ENCODE data around the gene HOXD9. TPM values are rescaled to one million over a fixed set of nuclear protein-coding genes. Genes with fewer than 3 reads are reported as not detected.

The HOXD9 gene
- total RNA-seq, 4 donors from 2014 or later: 0.47 to 2.9 (median 1.2) TPM

DNA sequence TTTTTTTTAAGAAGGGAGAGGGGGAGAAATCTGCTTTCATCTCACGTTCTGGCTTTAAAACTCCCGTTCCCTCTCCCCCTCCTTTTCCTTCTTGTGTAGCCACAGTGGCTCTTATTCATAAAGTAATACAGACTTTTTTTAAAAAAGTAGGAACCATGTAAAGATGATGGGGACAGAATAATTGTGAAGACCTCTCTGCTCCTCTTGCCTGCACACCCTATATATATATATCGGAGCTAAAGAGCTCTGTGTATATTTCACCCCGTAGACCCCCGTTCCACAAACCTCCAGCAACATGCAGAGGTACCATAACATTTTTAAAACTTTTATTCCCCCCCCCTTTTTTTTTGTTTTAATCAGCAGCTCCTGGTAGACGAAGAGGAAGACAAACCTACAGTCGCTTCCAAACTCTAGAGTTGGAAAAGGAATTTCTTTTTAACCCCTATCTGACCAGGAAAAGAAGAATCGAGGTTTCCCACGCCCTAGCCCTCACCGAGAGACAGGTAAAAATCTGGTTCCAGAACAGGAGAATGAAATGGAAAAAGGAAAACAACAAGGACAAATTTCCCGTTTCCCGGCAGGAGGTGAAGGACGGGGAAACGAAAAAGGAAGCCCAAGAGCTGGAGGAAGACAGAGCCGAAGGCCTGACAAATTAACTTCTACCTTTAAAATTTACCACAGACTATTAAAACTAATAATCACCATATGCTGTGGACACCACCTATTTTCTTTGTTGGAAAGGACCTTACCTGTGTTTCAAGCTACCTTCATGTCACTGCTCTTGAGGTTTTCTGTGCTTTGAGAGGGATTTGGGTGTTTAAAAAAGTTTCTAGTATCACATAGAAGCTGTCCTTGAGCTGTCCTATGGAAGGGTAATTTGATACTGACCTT, 8.7 kb downstream of the HOXD9 start:
- no peak for ATAC-seq
- Histone ChIP-seq H3K36me3 (no peaks in the 10 kb centered on the region), H3K27me3 (peaks cover 100% of the 10 kb centered on the region), H3K4me3 (peak overlapping the region in 1 of 2 donors; percentile 57), H3K4me1 (peaks cover 0 to 48% (median 9%) of the 10 kb centered on the region in 3 donors), H3K9me3 (no peaks in the 10 kb centered on the region), H3K27ac (peak overlapping the region in 3 of 4 donors; percentile 68 to 84 (median 77))
- WGBS, 2 donors (ENCODE audit: low coverage in 1 of 2): 10 to 14% methylated on average over 13 to 15 of the region's 15 CpGs
- TF ChIP-seq POLR2AphosphoS5 (IDR thresholded peaks at IDR 0.05) (no peak), CTCF (IDR thresholded peaks at IDR 0.05) (no peak), POLR2A (IDR thresholded peaks at IDR 0.05) (no peak), EP300 (IDR thresholded peaks at IDR 0.05) (no peak)

GRCh38 chr2:176131848-176132158, 9.3 kb downstream of the HOXD9 start:
- Histone ChIP-seq H3K27me3 (peaks cover 100% of the 10 kb centered on the region), H3K4me1 (peaks cover 0 to 54% (median 13%) of the 10 kb centered on the region in 3 donors), H3K27ac (peak overlapping the region in 1 of 4 donors; percentile 84), H3K36me3 (no peaks in the 10 kb centered on the region), H3K4me3 (peak overlapping the region in 1 of 2 donors; percentile 57), H3K9me3 (no peaks in the 10 kb centered on the region)
- no peak for ATAC-seq
- no peak for TF ChIP-seq POLR2AphosphoS5 (IDR thresholded peaks at IDR 0.05)
- TF ChIP-seq EP300 (IDR thresholded peaks at IDR 0.05): no peak
- TF ChIP-seq CTCF (IDR thresholded peaks at IDR 0.05): no peak
- TF ChIP-seq POLR2A (IDR thresholded peaks at IDR 0.05): no peak
- 28 to 33% methylated on average over 4 of the region's 4 CpGs for WGBS, 2 donors (ENCODE audit: low coverage in 1 of 2)

DNA sequence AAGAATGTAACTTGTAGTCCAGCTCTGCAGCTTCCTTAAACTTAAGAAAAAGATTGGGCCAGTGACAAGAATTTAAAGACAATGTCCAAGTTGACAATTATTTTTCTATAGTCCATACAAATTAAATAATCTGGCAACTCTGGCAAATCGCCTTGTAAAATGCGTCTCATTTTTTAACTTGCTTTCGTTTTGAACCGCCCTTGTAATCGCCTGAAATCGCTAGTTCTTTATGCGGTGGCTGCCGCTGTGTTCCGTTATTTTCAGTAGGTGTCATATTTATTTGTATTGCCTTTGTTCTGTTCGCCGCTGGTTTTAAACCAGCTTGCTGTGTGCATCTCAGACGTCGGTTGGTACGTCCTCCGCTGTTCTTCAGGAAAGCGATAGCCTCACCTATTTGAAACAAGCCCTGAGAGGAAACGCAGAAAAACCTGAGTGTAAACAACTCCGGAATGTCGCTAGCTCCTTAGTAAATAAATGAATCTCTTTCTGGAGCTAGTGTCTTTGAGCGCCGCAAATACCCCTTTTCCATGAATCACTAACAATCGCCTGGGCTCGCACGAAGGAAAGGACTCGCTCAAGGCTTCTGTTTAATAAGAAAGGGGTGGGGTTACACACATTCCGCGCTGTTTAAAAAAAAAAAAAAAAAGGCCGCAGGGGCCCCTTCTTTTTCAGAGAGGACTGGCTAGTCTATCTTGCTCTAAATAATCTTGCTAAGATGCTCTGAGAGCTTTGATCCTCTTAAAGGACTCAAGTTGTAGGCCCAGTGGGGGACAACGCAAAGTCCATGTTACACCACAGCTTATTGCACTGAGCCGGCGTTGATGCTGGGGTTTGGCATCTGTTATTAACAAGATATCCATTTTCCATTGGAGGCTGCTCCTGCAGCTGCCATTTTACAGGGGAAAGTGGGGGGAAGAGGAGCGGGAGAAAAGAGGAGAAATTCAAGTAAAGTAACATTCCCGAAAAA, 10.0 kb downstream of the HOXD9 start:
- Histone ChIP-seq H3K9me3 (no peaks in the 10 kb centered on the region), H3K27ac (peak overlapping the region in 2 of 4 donors; percentile 31 to 33), H3K4me3 (peak overlapping the region in 1 of 2 donors; percentile 21), H3K36me3 (no peaks in the 10 kb centered on the region), H3K27me3 (peaks cover 100% of the 10 kb centered on the region), H3K4me1 (peaks cover 0 to 50% (median 15%) of the 10 kb centered on the region in 3 donors)
- WGBS, 2 donors (ENCODE audit: low coverage in 1 of 2): 13 to 16% methylated on average over 22 to 28 of the region's 33 CpGs
- ATAC-seq: no peak
- TF ChIP-seq POLR2AphosphoS5 (IDR thresholded peaks at IDR 0.05) (no peak), CTCF (IDR thresholded peaks at IDR 0.05) (no peak), POLR2A (IDR thresholded peaks at IDR 0.05) (no peak), EP300 (IDR thresholded peaks at IDR 0.05) (no peak)

DNA sequence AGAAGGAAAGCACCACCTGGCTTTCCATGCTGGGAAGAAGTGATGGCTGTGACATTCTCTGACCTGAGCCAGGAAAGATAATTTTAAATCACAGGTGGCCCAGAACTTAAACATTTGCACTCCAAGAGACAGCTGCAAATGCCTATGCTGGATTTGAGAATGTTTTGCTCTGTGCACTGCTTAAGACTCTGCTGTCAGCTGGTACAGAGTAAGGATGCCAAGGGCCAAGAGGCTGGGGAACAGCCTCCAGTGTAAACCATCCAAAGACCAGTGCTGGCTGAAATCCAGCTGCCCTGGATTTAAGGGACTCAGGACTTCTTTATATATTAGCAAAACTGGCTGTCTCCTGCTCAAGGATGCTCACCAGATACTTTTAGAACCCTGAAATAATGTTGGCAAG, 10.9 kb downstream of the HOXD9 start:
- TF ChIP-seq POLR2AphosphoS5 (IDR thresholded peaks at IDR 0.05) (no peak), EP300 (IDR thresholded peaks at IDR 0.05) (no peak), POLR2A (IDR thresholded peaks at IDR 0.05) (no peak), CTCF (IDR thresholded peaks at IDR 0.05) (no peak)
- ATAC-seq: no peak
- Histone ChIP-seq H3K27me3 (peaks cover 100% of the 10 kb centered on the region), H3K4me1 (peaks cover 0 to 45% (median 15%) of the 10 kb centered on the region in 3 donors), H3K9me3 (no peaks in the 10 kb centered on the region), H3K36me3 (no peaks in the 10 kb centered on the region), H3K4me3 (no peak overlapping the region), H3K27ac (no peak overlapping the region)
